NCI-H524 (cell line): Measurements from ENCODE around the gene KRT72.

Source experiments
- DNase-seq, 2 experiments: peaks; one replicate each; lab custom pipeline; 2025; lab: John Stamatoyannopoulos, UW

Gene KRT72

GRCh38 chr12:52541709-52542108 is 59.6 kb downstream of the KRT72 start:
- no peak for DNase-seq

GRCh38 chr12:52540531-52540930 is 60.7 kb downstream of the KRT72 start:
- no peak for DNase-seq

GRCh38 chr12:52539821-52540173 is 61.5 kb downstream of the KRT72 start:
- DNase-seq: no peak

- DNase-seq: peak in 1 of 2 experiments; percentile 12
Measured at GRCh38 chr12:52539083-52539820, 62.0 kb downstream of the KRT72 start.

- no peak for DNase-seq
Measured at GRCh38 chr12:52537101-52537500, 64.2 kb downstream of the KRT72 start.
